ENCODE results near the gene FRMD8.
"Not testable (repeated sequence)": the region's sequence is repeated elsewhere in the genome, so short reads cannot be mapped to it uniquely, and the experiment has no call there.

FRMD8 gene

GRCh38 chr11:65395961-65396530, 9.6 kb downstream of the FRMD8 start:
- no peak for DNase-seq

GRCh38 chr11:65396769-65397745, 10.6 kb downstream of the FRMD8 start:
- no peak for DNase-seq

- DNase-seq, result no peak
Observed at GRCh38 chr11:65398362-65398910, 12.0 kb downstream of the FRMD8 start.

GRCh38 chr11:65399249-65399648, 12.8 kb downstream of the FRMD8 start:
- DNase-seq, result no peak

GRCh38 chr11:65399845-65400244, 13.4 kb downstream of the FRMD8 start:
- no peak for DNase-seq

GRCh38 chr11:65400307-65401072, 14.1 kb downstream of the FRMD8 start:
- no peak for DNase-seq

- DNase-seq, result no peak
Observed at GRCh38 chr11:65401073-65401802, 14.8 kb downstream of the FRMD8 start.

GRCh38 chr11:65401803-65402248, 15.4 kb downstream of the FRMD8 start:
- DNase-seq, result no peak

- no peak for DNase-seq
Observed at GRCh38 chr11:65402790-65403189, 16.4 kb downstream of the FRMD8 start.

GRCh38 chr11:65403607-65404121, 17.2 kb downstream of the FRMD8 start:
- DNase-seq, result no peak

- DNase-seq, result no peak
Observed at GRCh38 chr11:65404210-65404609, 17.8 kb downstream of the FRMD8 start.

- DNase-seq, result no peak
Observed at GRCh38 chr11:65404638-65405339, 18.4 kb downstream of the FRMD8 start.

GRCh38 chr11:65410936-65411680, 24.7 kb downstream of the FRMD8 start:
- peak; percentile 16 for DNase-seq

GRCh38 chr11:65411681-65412070, 25.2 kb downstream of the FRMD8 start:
- DNase-seq, result no peak

GRCh38 chr11:65412271-65413076, 26.0 kb downstream of the FRMD8 start:
- peak; percentile 17 for DNase-seq

- DNase-seq, result not testable (repeated sequence)
Observed at GRCh38 chr11:65413077-65413664, 26.7 kb downstream of the FRMD8 start.

- peak; percentile 15 for DNase-seq
Observed at GRCh38 chr11:65414776-65415498, 28.5 kb downstream of the FRMD8 start.

- peak; percentile 24 for DNase-seq
Observed at GRCh38 chr11:65415499-65416340, 29.3 kb downstream of the FRMD8 start.

Measured in right hindlimb (tissue), 1 donor.